ENCODE results near the gene KRT83. TPM values are rescaled to one million over a fixed set of nuclear protein-coding genes. Genes with fewer than 3 reads are reported as not detected.

Gene KRT83
- polyA plus RNA-seq, 4 donors, result not detected

DNA sequence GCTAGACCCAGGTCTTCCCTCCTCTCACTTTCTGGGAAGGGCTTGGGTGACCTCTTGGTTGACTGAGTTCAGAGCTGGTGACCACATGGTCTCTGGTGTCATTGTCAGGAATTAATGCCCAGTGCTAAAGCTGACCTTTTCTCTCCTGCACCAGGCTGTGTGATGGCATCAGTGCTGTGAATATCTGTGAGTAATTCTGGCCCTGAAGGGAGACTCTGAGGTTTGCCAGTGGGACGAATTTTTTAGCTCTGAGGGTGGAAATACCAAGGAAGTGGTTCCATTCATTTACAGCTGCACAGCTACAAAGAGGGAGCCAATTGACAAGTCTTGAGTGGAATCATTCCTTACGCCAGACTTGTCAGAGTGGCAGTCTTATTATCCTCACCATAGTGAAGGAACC, 53.0 kb downstream of the KRT83 start:
- DNase-seq (ENCODE audit: low read depth in 4 of 4, low spot score in 3 of 4), result no peak

DNA sequence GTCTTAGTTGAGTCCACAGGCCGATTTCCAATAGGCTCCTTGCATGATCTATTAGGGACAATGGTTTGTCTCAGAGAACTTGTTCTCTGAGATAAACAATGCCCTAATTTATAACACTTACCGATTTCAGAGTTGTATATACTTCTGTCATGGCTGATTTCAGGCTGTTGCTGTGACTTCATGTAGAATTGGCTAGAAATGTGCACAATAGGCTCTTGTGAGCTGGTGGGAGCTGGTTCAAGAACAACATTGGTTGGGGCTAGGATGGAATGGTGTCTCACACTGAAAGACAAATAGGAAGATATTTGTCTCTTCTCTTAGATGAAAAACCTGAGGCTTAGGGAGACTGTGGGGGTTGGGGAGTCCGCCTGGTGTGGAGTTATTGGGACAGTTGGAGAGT, 53.5 kb downstream of the KRT83 start:
- no peak for DNase-seq (ENCODE audit: low read depth in 4 of 4, low spot score in 3 of 4)

DNA sequence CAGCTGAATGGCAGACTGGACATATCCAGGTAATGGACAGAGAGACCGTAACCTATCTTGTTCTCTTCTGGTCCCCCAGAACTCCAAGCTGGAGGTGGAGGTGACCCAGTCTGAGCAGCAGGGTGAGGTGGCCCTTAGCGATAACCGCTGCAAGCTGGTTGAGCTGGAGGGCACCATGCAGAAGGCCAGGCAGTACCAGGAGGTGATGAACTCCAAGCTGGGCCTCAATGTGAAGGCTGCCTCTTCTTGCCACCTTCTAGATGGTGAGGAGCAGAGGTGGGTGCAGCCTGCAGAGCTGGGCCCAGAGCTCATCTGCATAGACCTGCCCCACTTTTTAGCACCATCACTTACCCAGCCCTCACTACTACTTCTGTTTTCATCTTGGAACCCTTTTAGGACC, 53.9 kb downstream of the KRT83 start:
- no peak for DNase-seq (ENCODE audit: low read depth in 4 of 4, low spot score in 3 of 4)

DNA sequence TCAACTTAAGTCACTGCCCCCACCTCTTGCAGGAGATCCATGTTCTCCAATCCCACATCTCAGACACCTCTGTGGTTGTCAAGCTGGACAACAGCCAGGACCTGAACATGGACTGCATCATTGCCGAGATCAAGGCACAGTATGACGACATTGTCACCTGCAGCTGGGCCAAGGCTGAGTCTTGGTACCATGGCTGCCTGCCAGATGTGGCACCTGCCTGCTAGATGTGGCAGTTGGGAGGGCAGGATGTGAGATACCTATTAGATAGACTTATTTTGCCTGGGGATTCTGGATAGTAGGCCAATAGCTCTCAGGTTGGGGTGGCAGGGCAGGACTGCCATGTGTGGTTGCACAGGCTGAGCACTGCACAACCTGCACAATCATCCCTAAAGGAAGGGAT, 54.7 kb downstream of the KRT83 start:
- DNase-seq (ENCODE audit: low read depth in 4 of 4, low spot score in 3 of 4), result no peak

DNA sequence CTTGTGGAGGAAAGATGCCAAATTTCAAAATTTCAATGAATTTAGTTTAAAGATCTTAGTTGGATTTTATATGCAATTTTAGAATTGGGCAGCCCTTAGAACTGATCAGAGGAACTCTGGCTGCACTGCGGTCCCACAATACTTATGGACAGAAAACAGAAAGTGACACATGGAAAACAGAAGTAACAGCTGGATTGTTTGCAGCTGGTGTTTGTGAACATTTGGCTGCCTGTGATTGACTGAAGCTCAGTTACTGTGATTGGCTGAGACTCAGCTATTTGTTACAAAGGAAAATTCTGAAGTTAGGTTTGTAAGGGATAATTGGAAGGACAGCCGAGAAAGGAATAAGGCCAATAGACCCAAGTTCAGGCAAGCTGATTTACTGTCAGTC, 56.8 kb downstream of the KRT83 start:
- no peak for DNase-seq (ENCODE audit: low read depth in 4 of 4, low spot score in 3 of 4)

Other genes with a start within 250 kb of the KRT83 start
- gene SMIM41, start 241.7 kb downstream of the KRT83 start, polyA plus RNA-seq (ENCODE audit: insufficient read length in 4 of 4), result under 1 TPM; 0.30 to 0.65 (median 0.39) TPM
- gene KRT80, start 129.4 kb downstream of the KRT83 start, polyA plus RNA-seq (ENCODE audit: insufficient read length in 4 of 4), result 1 to 10 TPM in 2 of 4 donors, under 1 TPM in 2; 0.83 to 1.4 (median 1.0) TPM
- gene KRT7, start 88.2 kb downstream of the KRT83 start, polyA plus RNA-seq (ENCODE audit: insufficient read length in 4 of 4), result 100 to 1,000 TPM in 1 of 4 donors, 10 to 100 TPM in 3; 44.7 to 121 (median 73.1) TPM
- gene KRT86, start 46.8 kb downstream of the KRT83 start, polyA plus RNA-seq (ENCODE audit: insufficient read length in 4 of 4), result under 1 TPM in 2 of 4 donors, not detected in 2; 0.07 to 0.13 TPM
- gene KRT81, start 29.9 kb downstream of the KRT83 start, polyA plus RNA-seq (ENCODE audit: insufficient read length in 4 of 4), result under 1 TPM in 1 of 4 donors, not detected in 3; 0.13 TPM
- not detected for gene KRT85, start 46.1 kb upstream of the KRT83 start, polyA plus RNA-seq (ENCODE audit: insufficient read length in 4 of 4)
- not detected for gene KRT84, start 64.3 kb upstream of the KRT83 start, polyA plus RNA-seq (ENCODE audit: insufficient read length in 4 of 4)
- not detected for gene KRT82, start 84.9 kb upstream of the KRT83 start, polyA plus RNA-seq (ENCODE audit: insufficient read length in 4 of 4)
- not detected for gene KRT75, start 113.0 kb upstream of the KRT83 start, polyA plus RNA-seq (ENCODE audit: insufficient read length in 4 of 4)
- not detected for gene KRT6B, start 130.7 kb upstream of the KRT83 start, polyA plus RNA-seq (ENCODE audit: insufficient read length in 4 of 4)
- gene KRT6C, start 152.4 kb upstream of the KRT83 start, polyA plus RNA-seq (ENCODE audit: insufficient read length in 4 of 4), result not detected
- gene KRT6A, start 171.9 kb upstream of the KRT83 start, polyA plus RNA-seq (ENCODE audit: insufficient read length in 4 of 4), result under 1 TPM in 1 of 4 donors, not detected in 3; 0.10 TPM
- gene KRT5, start 199.0 kb upstream of the KRT83 start, polyA plus RNA-seq (ENCODE audit: insufficient read length in 4 of 4), result 1 to 10 TPM in 2 of 4 donors, under 1 TPM in 2; 0.28 to 1.9 (median 0.98) TPM
- not detected for gene KRT71, start 231.7 kb upstream of the KRT83 start, polyA plus RNA-seq (ENCODE audit: insufficient read length in 4 of 4)